Measurements from ENCODE around the gene MINDY4.

Gene MINDY4

GRCh38 chr7:30909431-30909830, 138.2 kb downstream of the MINDY4 start:
- DNase-seq (ENCODE audit: low read depth): no peak
- TF ChIP-seq, protein P1, sequence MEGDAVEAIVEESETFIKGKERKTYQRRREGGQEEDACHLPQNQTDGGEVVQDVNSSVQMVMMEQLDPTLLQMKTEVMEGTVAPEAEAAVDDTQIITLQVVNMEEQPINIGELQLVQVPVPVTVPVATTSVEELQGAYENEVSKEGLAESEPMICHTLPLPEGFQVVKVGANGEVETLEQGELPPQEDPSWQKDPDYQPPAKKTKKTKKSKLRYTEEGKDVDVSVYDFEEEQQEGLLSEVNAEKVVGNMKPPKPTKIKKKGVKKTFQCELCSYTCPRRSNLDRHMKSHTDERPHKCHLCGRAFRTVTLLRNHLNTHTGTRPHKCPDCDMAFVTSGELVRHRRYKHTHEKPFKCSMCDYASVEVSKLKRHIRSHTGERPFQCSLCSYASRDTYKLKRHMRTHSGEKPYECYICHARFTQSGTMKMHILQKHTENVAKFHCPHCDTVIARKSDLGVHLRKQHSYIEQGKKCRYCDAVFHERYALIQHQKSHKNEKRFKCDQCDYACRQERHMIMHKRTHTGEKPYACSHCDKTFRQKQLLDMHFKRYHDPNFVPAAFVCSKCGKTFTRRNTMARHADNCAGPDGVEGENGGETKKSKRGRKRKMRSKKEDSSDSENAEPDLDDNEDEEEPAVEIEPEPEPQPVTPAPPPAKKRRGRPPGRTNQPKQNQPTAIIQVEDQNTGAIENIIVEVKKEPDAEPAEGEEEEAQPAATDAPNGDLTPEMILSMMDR (IDR thresholded peaks at IDR 0.05; ENCODE audit: insufficient read depth, low read depth, low read length, missing control alignments): no peak

GRCh38 chr7:30910411-30911073, 139.3 kb downstream of the MINDY4 start:
- H3K4me3 ChIP-seq (ENCODE audit: low read length): no peak overlapping the region
- TF ChIP-seq, protein P1 (IDR thresholded peaks at IDR 0.05; ENCODE audit: insufficient read depth, low read depth, low read length, missing control alignments): no peak
- no peak for DNase-seq (ENCODE audit: low read depth)

More at GRCh38 chr7:30909431-30909830, 138.2 kb downstream of the MINDY4 start:
- no peak overlapping the region for H3K4me3 ChIP-seq (ENCODE audit: low read length)

DNA sequence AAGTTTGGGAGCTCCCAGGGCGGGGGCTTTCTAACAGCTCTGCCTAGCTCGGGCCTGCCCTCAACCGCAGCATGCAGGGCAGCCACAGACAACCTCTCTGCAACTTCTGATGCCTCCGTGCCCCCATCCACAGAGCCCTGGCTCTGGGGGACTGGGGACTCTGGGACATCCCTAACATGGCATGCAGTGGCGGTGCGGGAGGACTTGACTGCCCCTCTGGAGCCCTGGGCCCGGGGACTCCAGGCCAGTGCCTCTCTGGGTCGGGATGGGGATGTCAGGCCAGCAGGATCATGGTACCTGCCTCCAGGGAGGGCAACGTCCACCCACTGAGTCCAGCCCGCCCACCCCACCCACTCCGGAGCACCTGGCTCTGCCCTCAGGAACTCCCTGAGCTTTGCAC, 139.9 kb downstream of the MINDY4 start:
- TF ChIP-seq, protein P1 (IDR thresholded peaks at IDR 0.05; ENCODE audit: insufficient read depth, low read depth, low read length, missing control alignments): no peak
- no peak for DNase-seq (ENCODE audit: low read depth)
- H3K4me3 ChIP-seq (ENCODE audit: low read length): no peak overlapping the region

DNA sequence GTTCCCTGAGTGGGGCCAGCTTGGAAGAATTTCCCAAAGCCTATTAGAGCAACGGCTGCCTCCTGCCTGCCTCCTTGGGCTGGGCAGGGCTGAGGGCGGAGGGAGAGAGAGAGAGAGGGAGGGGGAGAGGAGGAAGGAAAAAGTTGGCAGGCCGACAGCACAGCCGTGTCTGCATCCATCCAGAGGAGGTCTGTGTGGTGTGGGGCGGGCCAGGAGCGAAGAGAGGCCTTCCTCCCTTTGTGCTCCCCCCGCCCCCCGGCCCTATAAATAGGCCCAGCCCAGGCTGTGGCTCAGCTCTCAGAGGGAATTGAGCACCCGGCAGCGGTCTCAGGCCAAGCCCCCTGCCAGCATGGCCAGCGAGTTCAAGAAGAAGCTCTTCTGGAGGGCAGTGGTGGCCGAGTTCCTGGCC, 140.3 kb downstream of the MINDY4 start, which contains the start of gene AQP1:
TSS of gene AQP1 (plus strand) at position 293 of the 409 bp plus-strand sequence. CDS start at position 350, 57 bp downstream.
- DNase-seq (ENCODE audit: low read depth): no peak
- TF ChIP-seq, protein P1 (IDR thresholded peaks at IDR 0.05; ENCODE audit: insufficient read depth, low read depth, low read length, missing control alignments): no peak
- no peak within 1 kb of the TSS for H3K4me3 ChIP-seq (ENCODE audit: low read length)

GRCh38 chr7:30912021-30912730, 141.0 kb downstream of the MINDY4 start:
- TF ChIP-seq, protein P1 (IDR thresholded peaks at IDR 0.05; ENCODE audit: insufficient read depth, low read depth, low read length, missing control alignments): no peak
- DNase-seq (ENCODE audit: low read depth): no peak
- no peak overlapping the region for H3K4me3 ChIP-seq (ENCODE audit: low read length)

DNA sequence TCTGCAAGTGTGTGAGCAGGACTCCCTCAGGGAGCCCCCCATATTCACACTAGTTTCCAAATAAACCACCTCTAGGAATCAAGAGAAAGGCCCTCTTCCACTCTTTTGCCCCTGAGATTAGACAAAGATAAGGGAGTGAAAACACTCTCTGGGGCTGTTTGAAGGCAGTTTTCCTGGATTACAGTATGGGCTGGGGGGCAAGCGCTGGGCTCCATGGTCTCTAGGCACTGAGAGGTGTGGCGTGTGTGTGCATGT, 141.4 kb downstream of the MINDY4 start:
- TF ChIP-seq, protein P1 (IDR thresholded peaks at IDR 0.05; ENCODE audit: insufficient read depth, low read depth, low read length, missing control alignments): no peak
- no peak overlapping the region for H3K4me3 ChIP-seq (ENCODE audit: low read length)
- DNase-seq (ENCODE audit: low read depth): no peak
